Keratinocyte (primary cell): ENCODE results near the gene JUP. TPM values are rescaled to one million over a fixed set of nuclear protein-coding genes. Genes with fewer than 3 reads are reported as not detected.

ENCODE experiments used
- DNase-seq: peaks from one replicate; pipeline ENCODE4 v3.0.0-alpha.2; 2011; ENCODE audit warnings: low read depth, missing footprints, low spot score
- FAIRE-seq: peaks from 2 replicates; lab custom pipeline; 2011; peaks lifted over from hg19 to GRCh38; lab: Jason Lieb, UNC
- H2AFZ ChIP-seq: 2 replicates; pipeline ENCODE4 v1.6.0; 2012; ENCODE audit warnings: low read length, control low read depth, inconsistent platforms; ENCODE audit not compliant: control insufficient read depth
- H3K27ac ChIP-seq: 2 replicates; pipeline ENCODE4 v1.5.1; 2011; ENCODE audit warnings: low read length; ENCODE audit not compliant: control insufficient read depth, insufficient read depth
- H3K27me3 ChIP-seq: 3 replicates; pipeline ENCODE4 v1.6.0; 2011; ENCODE audit warnings: low read length; ENCODE audit not compliant: control insufficient read depth, insufficient read depth; ENCODE audit errors: extremely low read depth
- H3K36me3 ChIP-seq, 2 experiments: 2 replicates in 1 of 2; 3 replicates in 1 of 2; pipeline ENCODE4 v1.5.1; 2011; ENCODE audit warnings: low read length in 2 of 2, mild to moderate bottlenecking in 1 of 2; ENCODE audit not compliant: control insufficient read depth in 2 of 2, insufficient read depth in 2 of 2; ENCODE audit errors: extremely low read depth in 1 of 2
- H3K4me1 ChIP-seq: 3 replicates; pipeline ENCODE4 v1.5.1; 2011; ENCODE audit warnings: low read length; ENCODE audit not compliant: control insufficient read depth, insufficient read depth; ENCODE audit errors: extremely low read depth
- H3K4me2 ChIP-seq: 3 replicates; pipeline ENCODE4 v1.6.0; 2011; ENCODE audit warnings: low read depth, low read length; ENCODE audit not compliant: control insufficient read depth, insufficient read depth; ENCODE audit errors: extremely low read depth
- H3K4me3 ChIP-seq, 3 experiments: fragments of 200-600 bp in 1 of 3; sonication (generic) in 1 of 3; 2 replicates in 2 of 3; 3 replicates in 1 of 3; pipeline ENCODE4 v1.5.1; 2011 to 2016; ENCODE audit warnings: low read length in 3 of 3, mild to moderate bottlenecking in 3 of 3, control low read depth in 2 of 3, inconsistent platforms in 1 of 3, low read depth in 1 of 3, mixed read lengths in 1 of 3, mixed run types in 1 of 3, moderate library complexity in 1 of 3; ENCODE audit not compliant: control insufficient read depth in 2 of 3, insufficient read depth in 2 of 3; ENCODE audit errors: extremely low read depth in 1 of 3
- H3K79me2 ChIP-seq: 2 replicates; pipeline ENCODE4 v1.6.0; 2012; ENCODE audit warnings: low read length; ENCODE audit not compliant: control insufficient read depth, insufficient read depth
- H3K9ac ChIP-seq: 3 replicates; pipeline ENCODE4 v1.6.0; 2011; ENCODE audit warnings: low read length; ENCODE audit not compliant: control insufficient read depth, insufficient read depth; ENCODE audit errors: extremely low read depth
- H3K9me1 ChIP-seq: 3 replicates; pipeline ENCODE4 v1.6.0; 2011; ENCODE audit warnings: low read length; ENCODE audit not compliant: control insufficient read depth, insufficient read depth; ENCODE audit errors: extremely low read depth
- H3K9me3 ChIP-seq: 2 replicates; pipeline ENCODE4 v1.5.1; 2012; ENCODE audit warnings: low read depth, low read length; ENCODE audit not compliant: control insufficient read depth
- H4K20me1 ChIP-seq: 3 replicates; pipeline ENCODE4 v1.6.0; 2011; ENCODE audit warnings: low read length; ENCODE audit not compliant: control insufficient read depth, insufficient read depth; ENCODE audit errors: extremely low read depth
- CTCF ChIP-seq, 3 experiments: IDR thresholded peaks in 1 of 3; conservative IDR thresholded peaks in 1 of 3; optimal IDR thresholded peaks in 1 of 3; 2 replicates in 2 of 3; 3 replicates in 1 of 3; pipeline versions ENCODE3 to v1.5.1; 2011; ENCODE audit warnings: low read length in 3 of 3, mild to moderate bottlenecking in 3 of 3, moderate library complexity in 2 of 3, control low read depth in 1 of 3, inconsistent platforms in 1 of 3; ENCODE audit not compliant: insufficient read depth in 2 of 3; ENCODE audit errors: extremely low read depth in 1 of 3
- EZH2 ChIP-seq: IDR thresholded peaks from one replicate; pipeline ENCODE4 v1.6.1; 2012; ENCODE audit warnings: inconsistent platforms, mild to moderate bottlenecking, low read length, moderate library complexity
- dilution Hi-C: fragments of 300-500 bp; cut with MboI; formaldehyde crosslinking; loops from one replicate; pipeline ENCODE4 v1.7.0; 2020; ENCODE audit warnings: low sequenced_read_pairs; ENCODE audit not compliant: extremely low pct_ligation_motif_present
- polyA plus RNA-seq, 5 experiments: library from polyadenylated mRNA; depleted of rRNA in 3 of 5; stranded (reverse) in 3 of 5; stranded (forward) in 1 of 5; unstranded in 1 of 5; fragments of >200 nt; gene quantifications; 1 replicate in 1 of 5; 2 replicates in 3 of 5; 3 replicates in 1 of 5; pipeline versions ENCODE4 v1.2.1 to v1.2.3, GENCODE V29; 2011 to 2012; ENCODE audit warnings: missing spikeins in 2 of 5, low read depth in 1 of 5, low replicate concordance in 1 of 5

JUP gene
- polyA plus RNA-seq, 1 donor (not counting 4 experiments of a cell fraction or from before 2014, with no cell fraction given) = 152 TPM

GRCh38 chr17:41769985-41770384 lies 16.5 kb downstream of the JUP start:
- Histone ChIP-seq H3K9me3 (no peaks in the 10 kb centered on the region), H3K36me3 (peaks cover 46% of the 10 kb centered on the region in 2 experiments), H3K4me1 (peaks cover 35% of the 10 kb centered on the region), H4K20me1 (peaks cover 21% of the 10 kb centered on the region), H3K27me3 (no peaks in the 10 kb centered on the region), H3K4me3 (no peak overlapping the region), H3K79me2 (peaks cover 61% of the 10 kb centered on the region), H2AFZ (no peak overlapping the region), H3K4me2 (no peak overlapping the region), H3K27ac (no peak overlapping the region), H3K9me1 (peaks cover 3% of the 10 kb centered on the region), H3K9ac (no peak overlapping the region)
- FAIRE-seq (no peak), DNase-seq (no peak)
- dilution Hi-C loops = no loop called here
- TF ChIP-seq CTCF (optimal IDR thresholded peaks at IDR 0.05 in 1 of 3, IDR thresholded peaks at IDR 0.05 in 1 of 3, conservative IDR thresholded peaks at IDR 0.05 in 1 of 3; ENCODE audit: extremely low read depth in 1 of 3, insufficient read depth in 2 of 3, low read length in 3 of 3) (no peak), EZH2 (no peak)

- H3K9ac ChIP-seq = no peak overlapping the region
- DNase-seq = no peak
- H3K4me1 ChIP-seq = peaks cover 30% of the 10 kb centered on the region
- FAIRE-seq = no peak
- H3K36me3 ChIP-seq = peaks cover 49 to 52% of the 10 kb centered on the region in 2 experiments
- H3K27ac ChIP-seq = no peak overlapping the region
- H3K4me3 ChIP-seq = no peak overlapping the region
- H3K79me2 ChIP-seq = peaks cover 60% of the 10 kb centered on the region
- H3K27me3 ChIP-seq = no peaks in the 10 kb centered on the region
- no peak for TF ChIP-seq EZH2
- no peak for TF ChIP-seq CTCF (optimal IDR thresholded peaks at IDR 0.05 in 1 of 3, IDR thresholded peaks at IDR 0.05 in 1 of 3, conservative IDR thresholded peaks at IDR 0.05 in 1 of 3; ENCODE audit: extremely low read depth in 1 of 3, insufficient read depth in 2 of 3, low read length in 3 of 3)
- H3K9me3 ChIP-seq = no peaks in the 10 kb centered on the region
- dilution Hi-C loops = no loop called here
- peaks cover 21% of the 10 kb centered on the region for H4K20me1 ChIP-seq
- no peak overlapping the region for H2AFZ ChIP-seq
- H3K4me2 ChIP-seq = no peak overlapping the region
- peaks cover 3% of the 10 kb centered on the region for H3K9me1 ChIP-seq
These were observed 17.1 kb downstream of the JUP start for GRCh38 chr17:41769346-41769862.
